ENCODE measurements around the gene UMAD1.
"Not testable (repeated sequence)": the region's sequence is repeated elsewhere in the genome, so short reads cannot be mapped to it uniquely, and the experiment has no call there.

Gene UMAD1

GRCh38 chr7:7651479-7651878 is 10.9 kb downstream of the UMAD1 start:
- in situ Hi-C loops (cut with MboI; ENCODE audit: low sequenced_read_pairs) = no loop called here

- in situ Hi-C loops (cut with MboI; ENCODE audit: low sequenced_read_pairs) = no loop called here
These were observed 12.4 kb downstream of the UMAD1 start for GRCh38 chr7:7652798-7653540.

- in situ Hi-C loops (cut with MboI; ENCODE audit: low sequenced_read_pairs) = no loop called here
These were observed 13.1 kb downstream of the UMAD1 start for GRCh38 chr7:7653593-7654187.

GRCh38 chr7:7654964-7655715 is 14.6 kb downstream of the UMAD1 start:
- in situ Hi-C loops (cut with MboI; ENCODE audit: low sequenced_read_pairs) = no loop called here

- in situ Hi-C loops (cut with MboI; ENCODE audit: low sequenced_read_pairs) = not testable (repeated sequence)
These were observed 15.9 kb downstream of the UMAD1 start for GRCh38 chr7:7656459-7656858.

GRCh38 chr7:7662527-7662926 is 22.0 kb downstream of the UMAD1 start:
- in situ Hi-C loops (cut with MboI; ENCODE audit: low sequenced_read_pairs) = no loop called here

- in situ Hi-C loops (cut with MboI; ENCODE audit: low sequenced_read_pairs) = no loop called here
These were observed 23.7 kb downstream of the UMAD1 start for GRCh38 chr7:7664291-7664690.

GRCh38 chr7:7665031-7665430 is 24.5 kb downstream of the UMAD1 start:
- in situ Hi-C loops (cut with MboI; ENCODE audit: low sequenced_read_pairs) = no loop called here

- in situ Hi-C loops (cut with MboI; ENCODE audit: low sequenced_read_pairs) = no loop called here
These were observed 26.6 kb downstream of the UMAD1 start for GRCh38 chr7:7667187-7667586.

GRCh38 chr7:7668706-7669105 is 28.2 kb downstream of the UMAD1 start:
- in situ Hi-C loops (cut with MboI; ENCODE audit: low sequenced_read_pairs) = no loop called here

- in situ Hi-C loops (cut with MboI; ENCODE audit: low sequenced_read_pairs) = no loop called here
These were observed 29.9 kb downstream of the UMAD1 start for GRCh38 chr7:7670490-7670889.

- in situ Hi-C loops (cut with MboI; ENCODE audit: low sequenced_read_pairs) = no loop called here
These were observed 30.8 kb downstream of the UMAD1 start for GRCh38 chr7:7671361-7671760.

- in situ Hi-C loops (cut with MboI; ENCODE audit: low sequenced_read_pairs) = no loop called here
These were observed 32.1 kb downstream of the UMAD1 start for GRCh38 chr7:7672545-7673239.

- in situ Hi-C loops (cut with MboI; ENCODE audit: low sequenced_read_pairs) = no loop called here
These were observed 32.6 kb downstream of the UMAD1 start for GRCh38 chr7:7673240-7673550.

GRCh38 chr7:7675686-7676085 is 35.1 kb downstream of the UMAD1 start:
- in situ Hi-C loops (cut with MboI; ENCODE audit: low sequenced_read_pairs) = no loop called here

- in situ Hi-C loops (cut with MboI; ENCODE audit: low sequenced_read_pairs) = not testable (repeated sequence)
These were observed 39.1 kb downstream of the UMAD1 start for GRCh38 chr7:7679640-7680039.

- in situ Hi-C loops (cut with MboI; ENCODE audit: low sequenced_read_pairs) = no loop called here
These were observed 40.8 kb downstream of the UMAD1 start for GRCh38 chr7:7681191-7681935.

GRCh38 chr7:7681936-7682329 is 41.4 kb downstream of the UMAD1 start:
- in situ Hi-C loops (cut with MboI; ENCODE audit: low sequenced_read_pairs) = no loop called here

GRCh38 chr7:7682861-7683260 is 42.3 kb downstream of the UMAD1 start:
- in situ Hi-C loops (cut with MboI; ENCODE audit: low sequenced_read_pairs) = no loop called here

GRCh38 chr7:7686811-7687508 is 46.4 kb downstream of the UMAD1 start:
- in situ Hi-C loops (cut with MboI; ENCODE audit: low sequenced_read_pairs) = no loop called here
